ENCODE results near the gene LIPC. TPM values are rescaled to one million over a fixed set of nuclear protein-coding genes. Genes with fewer than 3 reads are reported as not detected.

LIPC gene
- total and polyA plus RNA-seq, 2 donors (not counting 3 experiments of a cell fraction or from before 2014, with no cell fraction given) = not detected

GRCh38 chr15:58392141-58392540 is 39.6 kb upstream of the LIPC start:
- no peak for FAIRE-seq
- Histone ChIP-seq H3K36me3 (ENCODE audit: control insufficient read depth in 2 of 2, extremely low read depth in 1 of 2, insufficient read depth in 2 of 2, low read length in 2 of 2) (no peaks in the 10 kb centered on the region), H3K4me1 (ENCODE audit: control insufficient read depth, extremely low read depth, insufficient read depth, low read length) (no peaks in the 10 kb centered on the region), H3K9ac (replicated peaks; ENCODE audit: extremely low read depth, insufficient read depth, low read length) (no peak overlapping the region), H3K4me3 (replicated peaks in 1 of 3; ENCODE audit: insufficient read depth in 1 of 3, low read depth in 1 of 3, low read length in 3 of 3) (no peak overlapping the region), H2AFZ (ENCODE audit: low read depth, low read length) (no peak overlapping the region), H3K79me2 (ENCODE audit: control insufficient read depth, insufficient read depth, low read length) (no peaks in the 10 kb centered on the region), H3K27ac (ENCODE audit: insufficient read depth, low read depth, low read length) (no peak overlapping the region), H3K27me3 (ENCODE audit: control insufficient read depth in 2 of 2, insufficient read depth in 2 of 2, low read length in 2 of 2) (peaks cover 2 to 24% of the 10 kb centered on the region in 2 experiments), H3K9me1 (replicated peaks; ENCODE audit: control insufficient read depth, extremely low read depth, insufficient read depth, low read length) (no peaks in the 10 kb centered on the region), H3K9me3 (replicated peaks; ENCODE audit: control insufficient read depth, insufficient read depth, low read length) (no peaks in the 10 kb centered on the region), H4K20me1 (replicated peaks; ENCODE audit: control insufficient read depth, extremely low read depth, insufficient read depth, low read length) (no peaks in the 10 kb centered on the region), H3K4me2 (ENCODE audit: insufficient read depth, low read length) (no peak overlapping the region)
- intact Hi-C loops (cut with micrococcal nuclease) (no loop called here), dilution Hi-C loops (cut with MboI; ENCODE audit: extremely low pct_ligation_motif_present, low sequenced_read_pairs) (no loop called here)
- ChIA-PET CTCF (interaction anchor here (1.5 kb wide), 1 partner anchor 12 kb away, joined by 3 read pairs; no protein-coding TSS in a partner anchor), POLR2A (no interaction called here)
- DNase-seq (ENCODE audit: low read depth, low spot score) = no peak
- TF ChIP-seq MAX (IDR thresholded peaks at IDR 0.05; ENCODE audit: insufficient read depth, insufficient read length) = no peak
- no peak for TF ChIP-seq GATA2 (IDR thresholded peaks at IDR 0.05; ENCODE audit: insufficient read depth, insufficient read length, low read depth, low read length)
- no peak for TF ChIP-seq EZH2 (IDR thresholded peaks at IDR 0.05; ENCODE audit: borderline replicate concordance, low read depth, low read length, severe bottlenecking)
- TF ChIP-seq JUN (IDR thresholded peaks at IDR 0.05; ENCODE audit: borderline replicate concordance, insufficient read depth, insufficient read length, low read depth) = no peak
- no TSS peak for BruUV-seq (replicated peaks)

GRCh38 chr15:58392611-58393161 is 39.1 kb upstream of the LIPC start:
- Histone ChIP-seq H3K4me2 (ENCODE audit: insufficient read depth, low read length) (no peak overlapping the region), H3K79me2 (ENCODE audit: control insufficient read depth, insufficient read depth, low read length) (no peaks in the 10 kb centered on the region), H3K9me3 (replicated peaks; ENCODE audit: control insufficient read depth, insufficient read depth, low read length) (no peaks in the 10 kb centered on the region), H3K4me3 (replicated peaks in 1 of 3; ENCODE audit: insufficient read depth in 1 of 3, low read depth in 1 of 3, low read length in 3 of 3) (no peak overlapping the region), H2AFZ (ENCODE audit: low read depth, low read length) (no peak overlapping the region), H3K9me1 (replicated peaks; ENCODE audit: control insufficient read depth, extremely low read depth, insufficient read depth, low read length) (no peaks in the 10 kb centered on the region), H3K27ac (ENCODE audit: insufficient read depth, low read depth, low read length) (no peak overlapping the region), H3K36me3 (ENCODE audit: control insufficient read depth in 2 of 2, extremely low read depth in 1 of 2, insufficient read depth in 2 of 2, low read length in 2 of 2) (no peaks in the 10 kb centered on the region), H4K20me1 (replicated peaks; ENCODE audit: control insufficient read depth, extremely low read depth, insufficient read depth, low read length) (no peaks in the 10 kb centered on the region), H3K27me3 (ENCODE audit: control insufficient read depth in 2 of 2, insufficient read depth in 2 of 2, low read length in 2 of 2) (peaks cover 0 to 19% of the 10 kb centered on the region in 2 experiments), H3K9ac (replicated peaks; ENCODE audit: extremely low read depth, insufficient read depth, low read length) (no peak overlapping the region), H3K4me1 (ENCODE audit: control insufficient read depth, extremely low read depth, insufficient read depth, low read length) (no peaks in the 10 kb centered on the region)
- intact Hi-C loops (cut with micrococcal nuclease) (no loop called here), dilution Hi-C loops (cut with MboI; ENCODE audit: extremely low pct_ligation_motif_present, low sequenced_read_pairs) (no loop called here)
- ChIA-PET CTCF (interaction anchor here (1.5 kb wide), 1 partner anchor 12 kb away, joined by 3 read pairs; no protein-coding TSS in a partner anchor), POLR2A (no interaction called here)
- DNase-seq (ENCODE audit: low read depth, low spot score) = no peak
- FAIRE-seq = no peak
- TF ChIP-seq POLR2AphosphoS5 (IDR thresholded peaks at IDR 0.05; ENCODE audit: insufficient read depth, low read depth, low read length) (no peak), MYC (IDR thresholded peaks at IDR 0.05; ENCODE audit: low read depth, low read length) (no peak), MAX (IDR thresholded peaks at IDR 0.05; ENCODE audit: insufficient read depth, insufficient read length) (no peak), GATA2 (IDR thresholded peaks at IDR 0.05; ENCODE audit: insufficient read depth, insufficient read length, low read depth, low read length) (no peak), FOS (IDR thresholded peaks at IDR 0.05; ENCODE audit: borderline replicate concordance, insufficient read depth, low read length) (no peak), JUN (IDR thresholded peaks at IDR 0.05; ENCODE audit: borderline replicate concordance, insufficient read depth, insufficient read length, low read depth) (no peak), POLR2A (IDR thresholded peaks at IDR 0.05; ENCODE audit: low read depth, low read length) (no peak), EZH2 (IDR thresholded peaks at IDR 0.05; ENCODE audit: borderline replicate concordance, low read depth, low read length, severe bottlenecking) (no peak), CTCF (IDR thresholded peaks at IDR 0.05; ENCODE audit: extremely low read depth in 1 of 2, insufficient read depth in 1 of 2, low read depth in 1 of 2, low read length in 2 of 2) (no peak)
- no TSS peak for BruUV-seq (replicated peaks)

Measured in endothelial cell of umbilical vein (primary cell).